Gastrocnemius medialis (tissue), 4 donors: Measurements from ENCODE around the gene NUP188. TPM values are rescaled to one million over a fixed set of nuclear protein-coding genes. Genes with fewer than 3 reads are reported as not detected.

Experiments
- ATAC-seq, 2 donors: fragments of 150-250 bp; one replicate each; pipeline ENCODE4 v1.9.1; 2016
- DNase-seq, 2 donors: peaks; one replicate each; pipeline ENCODE4 v3.0.0-alpha.2; 2019
- H3K27ac ChIP-seq, 4 donors: fragments of 200-600 bp; sonication (generic); 1 replicate in 1 of 4; 2 replicates in 3 of 4; pipeline ENCODE4 v1.5.1; 2016 to 2018; ENCODE audit warnings: mild to moderate bottlenecking in 2 of 4, moderate library complexity in 1 of 4
- H3K27me3 ChIP-seq, 3 donors: fragments of 200-600 bp; sonication (generic) in 2 of 3; 1 replicate in 1 of 3; 2 replicates in 2 of 3; pipeline versions ENCODE4 v1.5.1 to v1.6.0; 2016 to 2019; ENCODE audit warnings: mild to moderate bottlenecking in 1 of 3, moderate library complexity in 1 of 3
- H3K36me3 ChIP-seq, 2 donors: fragments of 200-600 bp; sonication (generic) in 1 of 2; one replicate each; pipeline ENCODE4 v1.5.1; 2017 to 2018
- H3K4me1 ChIP-seq, 2 donors: fragments of 200-600 bp; sonication (generic) in 1 of 2; one replicate each; pipeline ENCODE4 v1.5.1; 2016 to 2017; ENCODE audit warnings: mild to moderate bottlenecking in 2 of 2
- H3K4me3 ChIP-seq, 4 donors: fragments of 200-600 bp; sonication (generic) in 3 of 4; 1 replicate in 1 of 4; 2 replicates in 3 of 4; pipeline ENCODE4 v1.5.1; 2016 to 2019; ENCODE audit warnings: mild to moderate bottlenecking in 2 of 4
- H3K9me3 ChIP-seq, 3 donors: fragments of 200-600 bp; sonication (generic) in 2 of 3; 1 replicate in 1 of 3; 2 replicates in 2 of 3; pipeline ENCODE4 v1.5.1; 2016 to 2019
- CTCF ChIP-seq, 5 experiments: fragments of 450-650 bp in 3 of 5; fragments of 200-600 bp in 2 of 5; sonication (generic) in 2 of 5; IDR thresholded peaks in 4 of 5; conservative IDR thresholded peaks in 1 of 5; 1 replicate in 4 of 5; 2 replicates in 1 of 5; pipeline ENCODE4 v1.5.1; 2016 to 2019; ENCODE audit warnings: antibody characterized with exemption in 5 of 5, mild to moderate bottlenecking in 3 of 5, moderate library complexity in 3 of 5
- POLR2A ChIP-seq, 2 donors: fragments of 450-650 bp; IDR thresholded peaks; one replicate each; pipeline ENCODE4 v1.6.1; 2017; ENCODE audit warnings: antibody characterized with exemption in 2 of 2, mild to moderate bottlenecking in 2 of 2, moderate library complexity in 2 of 2
- in situ Hi-C, 4 donors: fragments of 200-750 bp; cut with MboI; loops; one replicate each; pipeline versions ENCODE4 v1.15.0 to v1.8.0; 2017; ENCODE audit warnings: low sequenced_read_pairs in 4 of 4
- intact Hi-C: fragments of 100-400 bp; cut with DNase I; formaldehyde crosslinking; loops from one replicate; pipeline ENCODE4 v1.15.1; 2023; ENCODE audit warnings: low total_unique reads
- total RNA-seq, 4 donors: library from RNA; depleted of rRNA; stranded (reverse); fragments of >200 nt; gene quantifications; one replicate each; pipeline versions ENCODE4 v1.1.0 to v1.2.3, GENCODE V29; 2016

The NUP188 gene
- total RNA-seq, 4 donors from 2014 or later, result 24.7 to 59.7 (median 30.3) TPM

- in situ Hi-C loops, result no loop called here
- DNase-seq (peak in 1 of 2 donors; percentile 31), ATAC-seq (no peak)
Measured at GRCh38 chr9:129038109-129038852, 90.8 kb downstream of the NUP188 start.

DNA sequence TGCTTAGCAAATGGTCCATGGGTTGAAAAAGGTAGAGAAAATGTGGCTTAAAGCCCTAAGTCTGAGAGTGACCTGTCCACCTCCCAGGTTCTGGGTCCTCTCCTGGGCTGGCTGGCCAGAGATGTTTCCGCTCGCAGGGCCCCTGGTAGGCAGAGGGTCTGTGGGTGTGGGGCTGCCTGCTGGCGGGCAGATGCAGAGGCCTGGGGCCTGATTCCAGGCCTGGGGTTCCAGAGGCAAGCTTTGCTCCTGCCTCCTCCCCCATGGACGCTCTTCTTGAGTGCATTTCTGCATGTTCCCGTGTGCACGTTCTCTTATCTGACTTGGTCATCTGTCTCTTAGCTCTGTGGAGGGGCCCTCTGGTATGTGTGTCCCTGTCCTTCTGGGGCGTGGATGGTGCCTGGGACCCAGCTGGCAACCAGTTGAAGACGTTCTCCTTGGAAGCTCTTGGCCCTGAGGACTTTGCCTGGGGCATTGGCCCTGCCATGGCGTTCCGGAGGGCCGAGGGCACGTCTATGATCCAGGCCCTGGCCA is 92.7 kb downstream of the NUP188 start:
- peaks cover 0 to 30% of the 10 kb centered on the region in 2 donors for H3K36me3 ChIP-seq
- no peaks in the 10 kb centered on the region for H3K27me3 ChIP-seq
- no peak for TF ChIP-seq CTCF (IDR thresholded peaks at IDR 0.05 in 4 of 5, conservative IDR thresholded peaks at IDR 0.05 in 1 of 5)
- TF ChIP-seq POLR2A (IDR thresholded peaks at IDR 0.05), result no peak
- no peak for DNase-seq
- in situ Hi-C loops, result no loop called here
- no peak for ATAC-seq
- H3K4me1 ChIP-seq, result peaks cover 18 to 21% of the 10 kb centered on the region in 2 donors
- no peaks in the 10 kb centered on the region for H3K9me3 ChIP-seq
- intact Hi-C loops, result no loop called here
- no peak overlapping the region for H3K27ac ChIP-seq
- no peak overlapping the region for H3K4me3 ChIP-seq

More at GRCh38 chr9:129038109-129038852, 90.8 kb downstream of the NUP188 start:
- TF ChIP-seq POLR2A (IDR thresholded peaks at IDR 0.05), result no peak
- no peak for TF ChIP-seq CTCF (IDR thresholded peaks at IDR 0.05 in 4 of 5, conservative IDR thresholded peaks at IDR 0.05 in 1 of 5)
- intact Hi-C loops, result loop anchor here (5.0 kb wide), 2 partner anchors 44 to 91 kb away; partner anchors contain the start of genes DOLK, DOLPP1 and NUP188
- Histone ChIP-seq H3K9me3 (no peaks in the 10 kb centered on the region), H3K4me3 (peak overlapping the region in 3 of 4 donors; percentile 85 to 99 (median 86)), H3K27ac (peak overlapping the region; percentile 10 to 93 (median 80)), H3K36me3 (peaks cover 0 to 19% of the 10 kb centered on the region in 2 donors), H3K27me3 (no peaks in the 10 kb centered on the region), H3K4me1 (peaks cover 18 to 21% of the 10 kb centered on the region in 2 donors)

DNA sequence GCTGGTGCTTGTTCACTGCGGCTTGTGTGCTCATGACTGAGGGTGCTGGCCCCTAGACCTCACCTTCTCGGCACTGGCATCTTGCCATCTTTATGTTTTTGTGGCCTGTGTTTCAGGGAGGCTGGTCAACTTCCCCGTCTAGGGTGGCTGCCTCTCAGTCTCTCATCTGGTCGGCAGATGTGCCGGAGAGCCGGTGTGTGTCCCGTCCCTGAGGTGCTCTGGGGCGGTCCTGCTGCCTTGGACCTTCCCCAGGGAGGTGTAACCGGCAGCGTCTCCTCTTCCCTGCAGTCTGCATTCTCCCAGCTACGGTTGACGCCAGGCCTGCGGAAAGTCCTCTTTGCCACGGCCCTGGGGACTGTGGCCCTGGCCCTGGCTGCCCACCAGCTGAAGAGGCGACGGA is 94.5 kb downstream of the NUP188 start:
- peaks cover 0 to 40% of the 10 kb centered on the region in 2 donors for H3K36me3 ChIP-seq
- no peak overlapping the region for H3K4me3 ChIP-seq
- no peak overlapping the region for H3K27ac ChIP-seq
- H3K4me1 ChIP-seq, result peaks cover 11 to 17% of the 10 kb centered on the region in 2 donors
- intact Hi-C loops, result no loop called here
- no peaks in the 10 kb centered on the region for H3K9me3 ChIP-seq
- in situ Hi-C loops, result no loop called here
- ATAC-seq, result no peak
- DNase-seq, result no peak
- H3K27me3 ChIP-seq, result no peaks in the 10 kb centered on the region
- no peak for TF ChIP-seq CTCF (IDR thresholded peaks at IDR 0.05 in 4 of 5, conservative IDR thresholded peaks at IDR 0.05 in 1 of 5)
- no peak for TF ChIP-seq POLR2A (IDR thresholded peaks at IDR 0.05)

- ATAC-seq (peak; percentile 68 to 93), DNase-seq (peak; percentile 61 to 87)
- no peak for TF ChIP-seq POLR2A (IDR thresholded peaks at IDR 0.05)
- TF ChIP-seq CTCF (IDR thresholded peaks at IDR 0.05 in 4 of 5, conservative IDR thresholded peaks at IDR 0.05 in 1 of 5), result no peak
- Histone ChIP-seq H3K9me3 (no peaks in the 10 kb centered on the region), H3K27me3 (no peaks in the 10 kb centered on the region), H3K27ac (peak overlapping the region in 2 of 4 donors; percentile 36 to 56), H3K4me1 (no peaks in the 10 kb centered on the region), H3K36me3 (peaks cover 0 to 46% of the 10 kb centered on the region in 2 donors), H3K4me3 (no peak overlapping the region)
- intact Hi-C loops (no loop called here), in situ Hi-C loops (no loop called here)
Measured at GRCh38 chr9:129052592-129052991, 105.1 kb downstream of the NUP188 start.
